PFSK-1 (cell line): ENCODE measurements around the gene DOLPP1.

Source experiments
- FOXP2 ChIP-seq: optimal IDR thresholded peaks from 2 replicates; pipeline ENCODE3; 2011; ENCODE audit warnings: borderline replicate concordance, control low read depth, inconsistent platforms; ENCODE audit not compliant: insufficient read depth; ENCODE audit errors: extremely low read length, extremely low read depth
- POLR2AphosphoS5 ChIP-seq: IDR thresholded peaks from 2 replicates; pipeline ENCODE4 v1.6.1; 2012; ENCODE audit warnings: low read depth, mild to moderate bottlenecking, control low read depth, low read length, moderate library complexity
- SIN3A ChIP-seq: IDR thresholded peaks from 2 replicates; pipeline ENCODE4 v1.6.1; 2012; ENCODE audit warnings: mild to moderate bottlenecking, low read length, moderate library complexity, borderline replicate concordance; ENCODE audit not compliant: insufficient read depth
- TAF1 ChIP-seq: IDR thresholded peaks from 2 replicates; pipeline ENCODE4 v1.6.1; 2012; ENCODE audit warnings: low read length, control low read depth, borderline replicate concordance; ENCODE audit not compliant: insufficient read depth
- TF ChIP-seq, protein P1 (sequence below), 2 experiments: IDR thresholded peaks; 2 replicates each; pipeline versions ENCODE4 v1.6.1 to v1.8.0; 2011 to 2012; ENCODE audit warnings: low read depth in 2 of 2, low read length in 2 of 2, control low read depth in 1 of 2, inconsistent platforms in 1 of 2, mild to moderate bottlenecking in 1 of 2, moderate library complexity in 1 of 2; ENCODE audit not compliant: insufficient read depth in 1 of 2

Gene DOLPP1

DNA sequence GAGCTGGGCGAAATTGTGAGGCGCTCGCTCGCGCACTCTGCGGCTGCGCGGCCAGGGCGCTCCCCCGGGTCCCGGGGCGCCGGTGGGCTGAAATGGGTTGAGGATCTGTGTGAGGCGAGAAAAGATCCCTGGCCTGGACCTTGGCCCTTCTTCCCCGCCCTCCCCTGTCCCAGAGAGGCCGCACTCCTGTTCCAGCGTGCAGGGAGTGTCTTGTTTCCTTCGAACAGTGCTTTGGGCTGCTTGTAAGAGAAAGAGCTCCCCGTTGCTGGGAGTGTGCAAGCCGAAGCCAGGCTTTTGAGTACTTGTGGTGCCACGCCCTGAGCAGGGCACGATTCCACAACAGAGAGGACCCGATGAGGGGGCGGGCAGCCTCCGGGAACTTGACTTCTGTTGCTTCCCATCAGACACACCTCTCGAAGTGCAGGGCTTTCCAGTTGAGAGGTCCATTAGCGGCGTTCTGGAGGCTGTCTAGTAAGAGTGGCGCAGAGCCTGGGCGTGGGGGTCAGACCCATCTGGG lies 535 bp downstream of the DOLPP1 start:
- TF ChIP-seq SIN3A (no peak), FOXP2 (no peak), TAF1 (no peak), POLR2AphosphoS5 (no peak)
- TF ChIP-seq, protein P1, sequence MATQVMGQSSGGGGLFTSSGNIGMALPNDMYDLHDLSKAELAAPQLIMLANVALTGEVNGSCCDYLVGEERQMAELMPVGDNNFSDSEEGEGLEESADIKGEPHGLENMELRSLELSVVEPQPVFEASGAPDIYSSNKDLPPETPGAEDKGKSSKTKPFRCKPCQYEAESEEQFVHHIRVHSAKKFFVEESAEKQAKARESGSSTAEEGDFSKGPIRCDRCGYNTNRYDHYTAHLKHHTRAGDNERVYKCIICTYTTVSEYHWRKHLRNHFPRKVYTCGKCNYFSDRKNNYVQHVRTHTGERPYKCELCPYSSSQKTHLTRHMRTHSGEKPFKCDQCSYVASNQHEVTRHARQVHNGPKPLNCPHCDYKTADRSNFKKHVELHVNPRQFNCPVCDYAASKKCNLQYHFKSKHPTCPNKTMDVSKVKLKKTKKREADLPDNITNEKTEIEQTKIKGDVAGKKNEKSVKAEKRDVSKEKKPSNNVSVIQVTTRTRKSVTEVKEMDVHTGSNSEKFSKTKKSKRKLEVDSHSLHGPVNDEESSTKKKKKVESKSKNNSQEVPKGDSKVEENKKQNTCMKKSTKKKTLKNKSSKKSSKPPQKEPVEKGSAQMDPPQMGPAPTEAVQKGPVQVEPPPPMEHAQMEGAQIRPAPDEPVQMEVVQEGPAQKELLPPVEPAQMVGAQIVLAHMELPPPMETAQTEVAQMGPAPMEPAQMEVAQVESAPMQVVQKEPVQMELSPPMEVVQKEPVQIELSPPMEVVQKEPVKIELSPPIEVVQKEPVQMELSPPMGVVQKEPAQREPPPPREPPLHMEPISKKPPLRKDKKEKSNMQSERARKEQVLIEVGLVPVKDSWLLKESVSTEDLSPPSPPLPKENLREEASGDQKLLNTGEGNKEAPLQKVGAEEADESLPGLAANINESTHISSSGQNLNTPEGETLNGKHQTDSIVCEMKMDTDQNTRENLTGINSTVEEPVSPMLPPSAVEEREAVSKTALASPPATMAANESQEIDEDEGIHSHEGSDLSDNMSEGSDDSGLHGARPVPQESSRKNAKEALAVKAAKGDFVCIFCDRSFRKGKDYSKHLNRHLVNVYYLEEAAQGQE (IDR thresholded peaks at IDR 0.05; ENCODE audit: insufficient read depth in 1 of 2, low read depth in 2 of 2, low read length in 2 of 2) = no peak

GRCh38 chr9:129084087-129084486 lies 3.2 kb downstream of the DOLPP1 start:
- TF ChIP-seq, protein P1 (IDR thresholded peaks at IDR 0.05; ENCODE audit: insufficient read depth in 1 of 2, low read depth in 2 of 2, low read length in 2 of 2) = no peak
- TF ChIP-seq POLR2AphosphoS5 (no peak), SIN3A (no peak), TAF1 (no peak), FOXP2 (no peak)

- TF ChIP-seq SIN3A = no peak
Measured at GRCh38 chr9:129089246-129089645, 8.3 kb downstream of the DOLPP1 start.

GRCh38 chr9:129093602-129094386 lies 12.9 kb downstream of the DOLPP1 start:
- TF ChIP-seq, protein P1 (IDR thresholded peaks at IDR 0.05; ENCODE audit: insufficient read depth in 1 of 2, low read depth in 2 of 2, low read length in 2 of 2) = no peak
- TF ChIP-seq POLR2AphosphoS5 (no peak), FOXP2 (no peak), SIN3A (no peak), TAF1 (no peak)

DNA sequence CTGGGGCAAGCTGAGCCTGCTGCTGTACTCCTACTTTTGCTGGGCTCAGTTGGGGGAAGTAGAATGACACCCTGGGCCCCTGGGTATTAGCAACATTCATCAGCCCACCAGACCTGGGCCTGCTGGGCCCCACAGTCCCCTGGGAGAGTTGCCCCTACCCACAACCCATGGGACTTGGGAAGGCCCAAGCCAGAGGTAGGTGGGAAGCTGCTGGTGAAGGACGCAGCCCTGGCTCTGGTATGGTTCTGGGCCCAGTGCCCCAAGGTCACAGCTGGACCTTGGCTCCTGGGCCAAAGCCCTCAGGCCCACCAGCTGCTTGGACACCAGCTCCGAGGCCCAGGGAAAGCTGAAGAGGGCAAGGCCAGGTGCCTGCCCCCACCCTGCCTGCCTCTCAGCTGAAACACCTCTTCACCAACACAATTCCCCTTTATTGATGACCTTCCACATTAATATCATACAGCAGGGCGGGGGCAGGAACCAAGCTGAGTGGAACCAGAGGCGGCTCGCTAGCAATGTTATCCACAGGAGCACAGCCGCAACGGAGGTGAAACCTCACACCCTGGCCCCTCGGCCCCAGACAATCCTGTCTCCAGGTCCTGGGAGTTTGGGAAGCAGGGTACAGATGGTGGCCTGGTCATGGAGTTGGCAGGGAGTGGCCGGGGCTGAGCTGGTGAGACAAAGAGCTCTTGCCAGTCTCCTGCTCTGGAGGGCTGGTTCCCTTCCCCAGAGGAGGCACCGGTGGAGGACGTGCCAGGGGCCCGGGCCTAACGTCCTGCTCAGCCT lies 13.7 kb downstream of the DOLPP1 start:
- TF ChIP-seq FOXP2 = no peak
- no peak for TF ChIP-seq POLR2AphosphoS5
- no peak for TF ChIP-seq TAF1
- no peak for TF ChIP-seq SIN3A
- TF ChIP-seq, protein P1 (IDR thresholded peaks at IDR 0.05; ENCODE audit: insufficient read depth in 1 of 2, low read depth in 2 of 2, low read length in 2 of 2) = no peak
